Stimulated activated CD4-positive, alpha-beta T cell treated with anti-CD3 and anti-CD28 coated beads, TNF-alpha, amount 100 ng/mL, for 48 hours (primary cell): ENCODE measurements around the gene SVOPL.

Source experiments
- DNase-seq, 3 donors: peaks; one replicate each; pipeline ENCODE4 v3.0.0-alpha.2; 2020; ENCODE audit warnings: low read depth in 3 of 3

SVOPL gene

DNA sequence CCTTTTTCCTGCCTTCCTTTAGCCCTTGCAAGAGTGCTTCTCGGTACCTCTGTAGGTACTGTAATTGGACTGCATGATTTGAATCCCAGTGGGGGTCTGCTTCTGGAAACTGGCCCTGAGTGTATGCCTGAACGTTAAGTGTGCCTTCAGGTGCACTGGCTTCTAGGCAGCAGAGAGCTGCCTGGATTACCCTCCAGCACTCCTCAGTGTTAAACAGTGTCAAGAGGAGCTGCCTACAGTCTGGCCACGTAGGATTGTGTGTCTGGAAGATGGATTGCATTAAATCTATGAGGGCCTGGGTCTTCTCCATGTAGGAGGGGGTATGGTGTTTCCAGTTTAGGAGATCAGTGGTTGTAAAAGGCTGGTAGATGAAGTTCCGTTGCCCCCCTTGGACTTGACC, 137.4 kb downstream of the SVOPL start:
- DNase-seq: no peak

DNA sequence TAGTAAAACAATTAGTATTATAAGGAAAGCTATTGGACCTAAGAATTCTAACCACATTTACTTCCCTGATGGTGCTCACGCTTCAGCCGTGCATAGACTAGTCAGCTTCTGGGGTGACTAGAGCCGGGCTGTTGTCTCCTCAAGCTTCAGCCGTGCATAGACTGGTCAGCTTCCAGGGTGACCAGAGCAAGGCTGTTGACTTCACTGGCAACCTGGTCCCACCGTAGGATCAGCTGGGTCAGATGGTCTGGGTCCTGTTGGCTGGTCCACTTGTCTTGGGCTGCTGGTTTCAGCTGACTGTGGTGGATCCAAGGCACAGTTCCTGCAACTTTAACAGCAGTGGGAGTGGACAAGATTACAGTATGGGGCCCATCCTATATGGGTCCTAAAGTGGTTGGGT, 141.7 kb downstream of the SVOPL start:
- DNase-seq: no peak

DNA sequence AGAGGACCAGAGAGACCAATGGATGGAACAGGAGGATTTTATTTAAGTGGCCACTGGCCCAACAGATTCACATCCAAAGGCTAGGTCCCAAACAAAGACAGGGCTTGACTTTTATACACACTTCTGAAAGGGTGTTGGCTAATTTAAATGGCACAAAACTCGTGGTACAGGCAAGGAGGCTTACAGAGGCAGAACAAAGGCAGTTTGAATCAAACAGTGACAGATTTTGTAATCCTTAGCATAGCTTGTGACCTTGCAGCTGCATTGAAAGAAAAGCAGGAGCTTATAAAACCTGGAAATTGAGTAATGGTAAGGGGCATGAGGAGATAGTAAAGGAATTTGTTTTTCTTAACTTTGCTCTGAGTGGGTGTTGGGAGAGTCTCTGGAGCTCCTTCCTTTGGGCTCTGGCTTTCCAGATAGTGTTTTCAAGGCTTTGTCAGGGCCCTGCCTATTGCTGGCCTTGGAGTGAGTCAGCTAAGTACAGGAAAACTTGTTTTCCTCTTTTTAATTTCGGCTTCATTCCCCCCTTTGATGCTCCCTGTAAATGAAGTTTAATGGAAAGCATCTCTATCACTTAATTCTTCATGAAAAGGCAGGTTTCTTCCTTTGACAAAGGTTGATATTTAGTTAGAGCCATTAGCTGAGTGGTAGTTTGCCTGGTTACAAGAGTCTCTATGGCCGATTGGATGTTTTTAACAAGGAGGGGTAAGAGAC, 144.2 kb downstream of the SVOPL start:
- DNase-seq: no peak

DNA sequence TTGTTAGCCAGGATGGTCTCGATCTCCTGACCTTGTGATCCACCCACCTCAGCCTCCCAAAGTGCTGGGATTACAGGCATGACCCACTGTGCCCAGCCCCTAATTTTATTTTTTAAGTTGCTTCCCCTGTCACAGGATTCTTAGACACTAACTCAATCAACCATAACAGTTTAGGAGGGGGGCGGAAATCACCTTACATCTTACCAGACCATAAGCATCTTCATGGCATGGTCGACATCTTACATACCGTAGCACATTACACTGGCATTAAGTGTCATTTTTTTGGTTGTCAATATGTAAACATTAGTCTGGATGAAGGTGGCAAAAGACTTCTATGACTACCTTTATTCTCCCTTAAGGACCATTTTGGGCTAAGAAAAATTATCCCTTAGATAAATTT, 145.5 kb downstream of the SVOPL start:
- no peak for DNase-seq

DNA sequence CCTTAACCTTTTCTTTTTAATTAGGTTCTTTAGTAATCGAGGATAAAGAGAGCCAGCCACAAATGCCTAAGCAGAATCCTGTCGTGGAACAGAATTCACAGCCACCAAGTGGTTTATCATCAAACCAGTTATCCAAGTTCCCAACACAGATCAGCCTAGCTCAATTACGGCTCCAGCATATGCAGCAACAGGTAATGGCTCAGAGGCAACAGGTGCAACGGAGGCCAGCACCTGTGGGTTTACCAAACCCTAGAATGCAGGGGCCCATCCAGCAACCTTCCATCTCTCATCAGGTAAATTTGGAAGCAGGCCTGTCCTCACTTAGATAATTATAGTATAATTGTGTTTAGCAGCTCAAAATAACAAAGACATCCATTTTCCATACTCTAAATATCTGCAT, 146.5 kb downstream of the SVOPL start:
- no peak for DNase-seq

- DNase-seq: no peak
Measured at GRCh38 chr7:138553805-138554204, 147.4 kb downstream of the SVOPL start.

DNA sequence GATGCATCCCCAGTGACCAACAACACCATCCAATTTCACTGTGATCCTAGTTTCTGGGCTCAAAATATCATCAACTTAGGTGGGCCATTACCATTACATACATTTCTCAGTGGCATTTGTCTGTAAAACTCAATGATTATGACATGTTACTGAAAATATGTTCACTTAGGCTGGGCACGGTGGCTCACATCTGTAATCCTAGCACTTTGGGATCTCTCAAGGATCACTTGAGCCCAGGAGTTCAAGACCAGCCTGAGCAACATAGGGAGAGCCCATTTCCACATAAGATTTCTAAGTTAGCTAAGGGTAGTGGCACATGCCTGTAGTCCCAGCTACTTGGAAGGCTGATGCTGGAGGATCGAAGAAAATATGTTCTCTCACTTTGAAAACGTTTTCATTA, 150.1 kb downstream of the SVOPL start:
- no peak for DNase-seq

DNA sequence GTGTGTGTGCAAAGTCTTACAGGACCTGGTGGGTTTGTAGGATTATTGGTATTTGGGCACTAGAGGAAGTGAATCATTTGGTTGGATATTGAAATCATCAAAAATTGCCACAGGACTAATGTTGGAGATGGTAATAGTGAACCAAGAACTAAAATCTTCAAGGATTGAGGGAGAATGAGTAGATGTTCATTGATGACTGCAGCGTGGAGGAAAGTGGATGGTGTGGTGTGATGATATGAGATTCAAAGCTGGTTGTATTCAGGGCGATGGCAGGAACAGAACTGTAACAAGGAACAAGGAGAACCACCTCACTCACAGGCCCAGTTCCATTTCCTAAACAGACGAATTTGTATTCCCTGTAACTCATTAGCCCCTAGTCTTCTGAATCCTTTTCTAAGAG, 150.8 kb downstream of the SVOPL start:
- DNase-seq: no peak

DNA sequence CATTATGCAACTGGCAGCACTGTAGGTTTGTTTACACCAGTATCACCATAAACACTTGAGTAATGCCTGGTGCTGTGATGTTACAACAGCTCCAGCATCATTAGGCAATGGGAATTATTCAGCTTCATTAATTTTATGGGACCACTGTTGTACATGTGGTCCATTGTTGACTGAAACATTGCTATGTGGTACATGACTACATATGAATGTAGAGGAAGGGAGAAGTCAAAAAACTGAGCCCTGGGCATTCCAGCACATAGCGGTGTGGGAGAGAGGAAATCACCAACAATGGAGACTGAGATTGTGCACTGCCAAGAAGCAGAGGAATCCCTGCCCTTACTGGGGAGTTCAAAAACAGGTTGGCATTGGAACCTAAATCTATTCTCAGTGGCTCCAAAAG, 152.1 kb downstream of the SVOPL start:
- DNase-seq: no peak

- no peak for DNase-seq
Measured at GRCh38 chr7:138546829-138547228, 154.3 kb downstream of the SVOPL start.

DNA sequence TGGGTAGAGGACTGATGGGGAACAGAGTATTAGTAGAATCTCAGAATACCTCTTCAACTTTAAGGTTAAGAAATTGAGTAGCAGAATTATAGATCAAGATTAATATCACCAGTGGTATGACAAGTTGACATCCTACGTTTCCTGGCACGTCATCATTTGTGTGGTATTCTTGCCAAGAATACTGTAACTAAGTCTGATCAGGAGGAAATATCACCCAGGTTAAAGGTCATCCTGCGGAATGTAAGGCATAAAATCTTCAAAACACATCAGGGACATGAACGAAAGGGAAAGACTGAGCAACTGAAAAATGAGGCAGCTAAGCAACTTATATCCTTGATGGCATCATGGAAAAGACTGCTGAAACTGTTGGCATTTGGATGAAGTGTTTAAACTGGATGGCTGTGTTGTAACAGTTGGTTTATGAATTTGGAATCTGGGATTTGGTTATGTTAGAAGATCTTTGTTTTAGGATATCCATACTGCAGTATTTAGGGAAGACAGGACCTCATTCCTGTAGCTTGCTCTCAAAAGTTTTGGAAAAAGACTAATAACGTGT, 155.0 kb downstream of the SVOPL start:
- DNase-seq: no peak

DNA sequence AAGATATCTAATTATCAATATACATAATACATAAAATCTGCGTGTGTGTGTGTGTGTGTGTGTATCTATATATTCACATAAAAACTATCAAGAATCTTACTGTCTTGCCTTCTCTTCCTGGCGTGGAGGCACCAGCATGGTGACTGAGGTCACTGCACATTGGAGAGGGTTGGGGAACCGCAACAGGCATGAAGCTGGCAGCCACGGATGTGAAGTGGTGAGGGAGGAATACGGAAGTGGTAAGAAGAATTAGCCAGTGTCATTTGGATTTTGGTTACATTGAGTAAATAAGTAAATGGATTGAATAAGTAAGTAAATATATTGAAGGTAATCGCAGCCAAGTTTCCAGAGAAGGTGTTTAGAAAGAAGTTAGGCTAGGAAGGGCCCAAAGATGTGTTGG, 156.0 kb downstream of the SVOPL start:
- no peak for DNase-seq
